Peyer's patch (tissue), 4 donors: ENCODE measurements around the gene SRCIN1. TPM values are rescaled to one million over a fixed set of nuclear protein-coding genes. Genes with fewer than 3 reads are reported as not detected.
"Not testable (repeated sequence)": the region's sequence is repeated elsewhere in the genome, so short reads cannot be mapped to it uniquely, and the experiment has no call there.

Source experiments
- DNase-seq, 3 donors: peaks; one replicate each; pipeline ENCODE4 v3.0.0-alpha.2; 2017 to 2019
- H3K27ac ChIP-seq, 4 donors: fragments of 200-600 bp; sonication (generic); one replicate each; pipeline ENCODE4 v1.5.1; 2016 to 2019
- H3K27me3 ChIP-seq, 2 donors: fragments of 200-600 bp; sonication (generic); one replicate each; pipeline ENCODE4 v1.5.1; 2019
- H3K36me3 ChIP-seq, 3 donors: fragments of 200-600 bp; sonication (generic); one replicate each; pipeline ENCODE4 v1.5.1; 2016 to 2019
- H3K4me1 ChIP-seq, 4 donors: fragments of 200-600 bp; sonication (generic); one replicate each; pipeline ENCODE4 v1.5.1; 2016 to 2019
- H3K4me3 ChIP-seq, 4 donors: fragments of 200-600 bp; sonication (generic); 1 replicate in 3 of 4; 2 replicates in 1 of 4; pipeline ENCODE4 v1.5.1; 2016 to 2019; ENCODE audit warnings: mild to moderate bottlenecking in 1 of 4
- H3K9me3 ChIP-seq, 4 donors: fragments of 200-600 bp; sonication (generic); one replicate each; pipeline ENCODE4 v1.5.1; 2016 to 2019; ENCODE audit warnings: mild to moderate bottlenecking in 1 of 4
- POLR2A ChIP-seq, 2 donors: fragments of 450-650 bp; IDR thresholded peaks; one replicate each; pipeline ENCODE4 v1.5.1; 2017; ENCODE audit warnings: antibody characterized with exemption in 2 of 2, mild to moderate bottlenecking in 2 of 2, moderate library complexity in 2 of 2
- total RNA-seq, 4 donors: library from RNA; depleted of rRNA; stranded (reverse); fragments of >200 nt; gene quantifications; one replicate each; pipeline ENCODE4 v1.1.0, GENCODE V29; 2016
- TF ChIP-seq, protein P1 (sequence below), 6 experiments: fragments of 450-650 bp in 4 of 6; fragments of 200-600 bp in 2 of 6; sonication (generic) in 1 of 6; IDR thresholded peaks; one replicate each; pipeline ENCODE4 v1.5.1; 2017 to 2019; ENCODE audit warnings: antibody characterized with exemption in 6 of 6, mild to moderate bottlenecking in 3 of 6, moderate library complexity in 1 of 6

Gene SRCIN1
- total RNA-seq, 4 donors from 2014 or later: 3.2 to 10.6 (median 8.4) TPM

DNA sequence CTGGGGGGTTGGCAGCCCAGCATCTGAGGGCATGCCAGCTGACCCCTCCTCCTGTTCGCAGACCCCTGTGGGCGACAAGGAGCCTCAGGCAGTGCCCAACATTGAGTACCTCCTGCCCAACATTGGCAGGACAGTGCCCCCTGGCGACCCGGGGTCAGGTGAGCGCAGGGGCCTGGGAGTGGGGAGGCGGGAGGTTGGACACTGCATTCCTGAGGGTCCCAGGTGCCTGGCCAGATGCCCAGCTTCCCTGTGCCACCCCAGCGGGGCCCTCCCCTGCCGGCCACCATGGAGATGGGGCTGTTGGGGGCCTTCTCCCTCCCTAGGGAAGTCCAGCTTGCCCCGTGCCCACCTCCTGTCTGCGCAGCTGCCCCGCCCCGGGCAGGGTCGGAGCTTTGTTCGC lies 107.4 kb downstream of the SRCIN1 start:
- Histone ChIP-seq H3K4me1 (no peaks in the 10 kb centered on the region), H3K4me3 (no peak overlapping the region), H3K27me3 (no peaks in the 10 kb centered on the region), H3K27ac (no peak overlapping the region), H3K9me3 (no peaks in the 10 kb centered on the region), H3K36me3 (peaks cover 0 to 17% (median 0%) of the 10 kb centered on the region in 3 donors)
- TF ChIP-seq POLR2A (IDR thresholded peaks at IDR 0.05): no peak
- TF ChIP-seq, protein P1, sequence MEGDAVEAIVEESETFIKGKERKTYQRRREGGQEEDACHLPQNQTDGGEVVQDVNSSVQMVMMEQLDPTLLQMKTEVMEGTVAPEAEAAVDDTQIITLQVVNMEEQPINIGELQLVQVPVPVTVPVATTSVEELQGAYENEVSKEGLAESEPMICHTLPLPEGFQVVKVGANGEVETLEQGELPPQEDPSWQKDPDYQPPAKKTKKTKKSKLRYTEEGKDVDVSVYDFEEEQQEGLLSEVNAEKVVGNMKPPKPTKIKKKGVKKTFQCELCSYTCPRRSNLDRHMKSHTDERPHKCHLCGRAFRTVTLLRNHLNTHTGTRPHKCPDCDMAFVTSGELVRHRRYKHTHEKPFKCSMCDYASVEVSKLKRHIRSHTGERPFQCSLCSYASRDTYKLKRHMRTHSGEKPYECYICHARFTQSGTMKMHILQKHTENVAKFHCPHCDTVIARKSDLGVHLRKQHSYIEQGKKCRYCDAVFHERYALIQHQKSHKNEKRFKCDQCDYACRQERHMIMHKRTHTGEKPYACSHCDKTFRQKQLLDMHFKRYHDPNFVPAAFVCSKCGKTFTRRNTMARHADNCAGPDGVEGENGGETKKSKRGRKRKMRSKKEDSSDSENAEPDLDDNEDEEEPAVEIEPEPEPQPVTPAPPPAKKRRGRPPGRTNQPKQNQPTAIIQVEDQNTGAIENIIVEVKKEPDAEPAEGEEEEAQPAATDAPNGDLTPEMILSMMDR (IDR thresholded peaks at IDR 0.05): no peak
- DNase-seq: no peak

DNA sequence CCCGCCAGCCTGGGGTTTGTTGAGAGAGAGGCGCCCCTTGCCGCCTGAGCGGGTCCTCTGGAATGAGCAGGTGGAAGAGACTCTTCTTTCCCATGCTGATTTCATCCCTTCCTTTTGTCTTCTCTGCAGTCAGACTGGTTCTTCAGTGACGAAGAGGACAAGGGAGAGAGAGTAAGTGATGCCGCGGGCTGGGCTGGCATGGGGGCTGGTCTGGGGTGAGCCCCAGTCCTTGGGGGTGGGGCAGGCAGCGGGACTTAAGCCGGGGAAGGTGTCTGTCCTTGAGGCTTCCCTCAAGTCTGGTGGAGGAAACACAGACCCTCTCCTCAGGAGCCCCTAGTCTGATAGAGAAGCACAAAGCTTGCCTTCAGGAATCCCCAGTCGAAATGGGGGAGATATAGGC lies 108.1 kb downstream of the SRCIN1 start:
- H3K4me3 ChIP-seq, H3K27ac ChIP-seq, H3K27me3 ChIP-seq, H3K4me1 ChIP-seq, DNase-seq, H3K9me3 ChIP-seq: not testable (repeated sequence)
- peaks cover 0 to 17% (median 0%) of the 10 kb centered on the region in 3 donors for H3K36me3 ChIP-seq

DNA sequence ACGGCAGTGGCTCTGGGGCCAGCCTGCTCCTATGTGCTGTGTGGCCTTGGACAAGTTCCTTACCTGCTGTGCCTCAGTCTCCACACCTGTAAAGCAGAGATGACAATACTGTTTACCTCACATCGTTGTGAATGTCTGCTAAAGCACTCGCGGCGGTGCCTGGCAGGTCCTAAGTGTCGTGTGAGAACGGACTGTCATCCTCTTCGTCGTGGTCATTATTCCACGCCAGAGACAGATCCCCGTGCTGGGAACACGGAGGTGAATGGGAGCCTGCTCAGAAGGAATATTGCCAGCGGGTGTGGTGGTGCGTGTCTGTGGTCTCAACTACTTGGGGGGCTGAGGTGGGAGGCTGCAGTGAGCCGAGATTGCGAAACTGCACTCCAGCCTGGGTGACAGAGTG lies 111.6 kb downstream of the SRCIN1 start:
- H3K27ac ChIP-seq, H3K4me1 ChIP-seq, H3K9me3 ChIP-seq, H3K27me3 ChIP-seq, DNase-seq, H3K4me3 ChIP-seq: not testable (repeated sequence)
- peaks cover 0 to 27% (median 0%) of the 10 kb centered on the region in 3 donors for H3K36me3 ChIP-seq

DNA sequence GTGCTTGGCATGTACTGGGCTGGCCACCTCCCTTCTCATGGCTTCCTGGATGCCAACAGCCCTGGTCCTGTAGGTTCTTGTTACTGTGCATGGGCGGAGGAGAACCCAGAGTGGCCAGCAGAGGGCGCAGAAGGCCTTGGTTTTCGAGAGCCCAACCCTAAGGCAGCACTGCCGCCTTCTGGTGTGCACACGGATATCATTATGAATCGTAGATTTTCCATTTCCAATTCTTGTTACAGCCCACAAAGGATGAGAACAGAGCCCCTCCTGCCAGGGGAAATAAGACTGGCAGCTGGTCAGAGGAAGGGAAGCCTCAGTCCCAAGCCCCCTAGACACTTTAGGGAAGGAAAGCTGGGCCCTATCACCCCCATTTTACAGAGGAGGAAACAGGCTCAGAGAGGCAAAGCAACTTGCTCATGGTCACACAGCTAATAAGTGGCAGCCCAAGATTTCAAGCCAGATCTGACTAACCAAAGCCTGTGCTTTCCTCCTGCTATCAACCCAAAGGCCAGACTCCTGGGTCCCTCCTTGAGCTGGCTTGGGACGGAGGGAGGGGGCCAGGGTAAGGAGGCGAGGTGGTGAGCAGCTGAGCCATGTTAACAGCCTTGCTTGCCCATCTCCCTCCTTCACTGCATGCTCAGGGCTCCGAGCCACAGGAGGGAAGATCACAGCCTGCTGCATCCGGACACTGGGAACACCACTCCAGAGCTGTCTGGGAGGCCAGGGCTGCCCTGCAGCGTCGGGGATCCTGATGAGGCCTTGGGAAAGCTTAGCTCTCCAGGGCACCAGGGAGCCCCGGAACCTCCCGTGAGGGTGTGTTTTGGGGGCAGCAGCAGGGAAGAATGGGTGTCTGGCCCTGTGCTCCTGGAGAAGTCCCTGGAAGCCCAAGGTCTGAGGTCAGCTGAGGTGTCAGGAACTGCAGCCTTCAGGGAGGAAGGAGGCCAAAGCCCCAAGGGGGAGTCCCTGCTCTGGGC lies 113.4 kb downstream of the SRCIN1 start:
- H3K36me3 ChIP-seq: peaks cover 0 to 18% (median 0%) of the 10 kb centered on the region in 3 donors
- not testable (repeated sequence) for H3K4me1 ChIP-seq, H3K9me3 ChIP-seq, H3K27me3 ChIP-seq, H3K4me3 ChIP-seq, H3K27ac ChIP-seq
- TF ChIP-seq, protein P1 (IDR thresholded peaks at IDR 0.05): peak in 5 of 6 experiments; percentile 14 to 87 (median 23)
- DNase-seq: peak; percentile 89 to 97 (median 93)

DNA sequence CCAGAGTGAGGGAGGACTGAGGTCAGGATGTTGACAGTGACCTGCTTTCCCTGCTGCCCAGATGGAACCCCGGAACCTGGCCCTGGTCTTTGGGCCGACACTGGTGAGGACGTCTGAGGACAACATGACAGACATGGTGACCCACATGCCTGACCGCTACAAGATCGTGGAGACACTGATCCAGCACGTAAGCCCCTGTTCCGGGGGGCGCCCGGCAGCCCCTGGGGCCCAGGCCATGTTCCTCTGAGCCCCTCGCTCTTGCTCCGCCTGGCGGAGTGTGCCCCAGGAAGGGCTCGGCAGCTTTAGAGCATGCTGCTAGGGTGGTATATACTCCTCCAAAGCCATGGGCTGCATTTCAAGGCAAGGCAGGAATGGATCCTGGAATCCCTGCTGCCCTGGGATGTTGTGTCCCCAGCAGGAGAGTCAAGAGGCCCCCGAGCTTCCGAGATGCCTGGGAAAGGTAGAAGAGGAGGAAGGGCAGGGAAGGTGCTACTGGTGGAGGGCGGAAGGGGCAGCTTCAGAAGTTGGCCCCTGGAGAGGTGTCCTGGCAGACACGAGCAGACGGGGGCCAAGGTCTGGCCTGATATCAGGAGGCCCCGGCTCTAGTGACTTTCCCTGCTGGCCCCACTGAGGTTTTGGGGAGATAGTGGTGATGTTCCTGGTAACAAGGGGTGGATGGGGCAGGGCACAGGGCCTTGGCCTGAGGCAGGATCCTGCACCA lies 114.2 kb downstream of the SRCIN1 start:
- H3K4me1 ChIP-seq, H3K9me3 ChIP-seq, DNase-seq, H3K27me3 ChIP-seq, H3K27ac ChIP-seq, H3K4me3 ChIP-seq: not testable (repeated sequence)
- peaks cover 0 to 18% (median 0%) of the 10 kb centered on the region in 3 donors for H3K36me3 ChIP-seq

DNA sequence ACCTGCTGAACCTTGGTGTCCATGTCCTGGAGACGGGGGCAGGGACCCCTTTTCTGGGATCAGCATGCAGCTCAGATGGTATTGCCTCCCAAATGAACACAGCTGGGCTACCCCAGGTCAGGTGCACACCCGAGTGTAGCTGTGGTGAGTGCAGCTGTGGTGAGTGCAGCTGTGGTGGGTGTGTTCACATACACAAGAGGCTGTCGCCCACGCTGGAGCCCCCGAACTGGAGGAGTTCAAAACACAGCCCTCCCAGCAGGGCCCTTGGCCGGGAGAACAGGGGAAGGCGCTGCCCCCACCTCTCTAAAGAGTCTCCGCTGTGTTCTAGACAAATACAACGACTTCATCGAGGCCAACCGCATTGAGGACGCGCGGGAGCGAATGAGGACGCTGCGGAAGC lies 116.0 kb downstream of the SRCIN1 start:
- H3K4me1 ChIP-seq, H3K4me3 ChIP-seq, H3K9me3 ChIP-seq, DNase-seq, H3K27ac ChIP-seq, H3K27me3 ChIP-seq: not testable (repeated sequence)
- peaks cover 0 to 18% (median 0%) of the 10 kb centered on the region in 3 donors for H3K36me3 ChIP-seq

DNA sequence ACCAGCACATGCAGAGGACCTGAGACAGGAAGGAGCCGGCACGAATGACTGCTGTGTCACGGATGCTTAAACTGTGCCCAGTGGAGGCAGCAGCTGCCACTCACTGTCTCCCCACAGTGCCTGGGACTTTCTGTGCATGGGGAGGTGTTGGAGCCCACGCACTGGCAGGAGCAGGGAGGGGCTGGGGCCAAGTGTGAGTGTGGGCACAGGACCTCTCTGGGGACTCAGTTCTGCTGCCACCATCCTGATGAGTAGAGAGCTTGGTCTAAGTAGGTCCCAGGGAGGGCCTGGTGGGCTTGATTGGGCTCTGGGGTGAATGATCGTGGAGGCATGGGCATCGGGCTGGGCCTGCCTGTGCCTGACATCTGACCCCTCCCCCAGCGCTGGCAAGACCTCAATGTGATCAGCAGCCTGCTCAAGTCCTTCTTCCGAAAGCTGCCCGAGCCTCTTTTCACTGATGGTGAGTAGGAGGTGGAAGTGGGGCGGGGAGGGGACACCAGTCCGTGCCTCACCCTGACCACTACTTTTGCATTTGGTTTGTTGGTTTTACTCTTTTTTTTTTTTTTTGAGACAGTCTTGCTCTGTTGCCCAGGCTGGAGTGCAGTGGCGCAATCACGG lies 120.0 kb downstream of the SRCIN1 start:
- not testable (repeated sequence) for H3K4me1 ChIP-seq, H3K36me3 ChIP-seq, H3K27me3 ChIP-seq, H3K4me3 ChIP-seq, H3K9me3 ChIP-seq
- DNase-seq: peak; percentile 38 to 79 (median 64)
- H3K27ac ChIP-seq: peak overlapping the region in 1 of 4 donors; percentile 13

DNA sequence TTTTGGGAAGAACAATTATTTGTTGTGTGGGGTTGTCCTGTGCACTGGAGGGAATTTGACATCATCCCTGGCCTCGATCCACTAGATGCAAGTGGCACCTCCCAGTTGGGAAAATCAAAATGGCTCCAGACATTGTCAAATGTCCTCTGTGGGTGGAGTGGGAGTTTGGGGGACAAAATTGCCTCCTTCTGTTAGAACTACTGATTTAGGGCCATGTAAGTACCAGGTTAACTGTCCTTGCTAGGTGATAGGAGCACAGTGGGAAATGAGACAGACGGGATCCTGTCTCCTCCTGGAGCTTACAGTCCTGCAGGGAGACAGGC lies 120.6 kb downstream of the SRCIN1 start:
- peaks cover 0 to 1% (median 0%) of the 10 kb centered on the region in 3 donors for H3K36me3 ChIP-seq
- DNase-seq: no peak
- H3K9me3 ChIP-seq: no peaks in the 10 kb centered on the region
- no peak overlapping the region for H3K4me3 ChIP-seq
- peak overlapping the region in 1 of 4 donors; percentile 13 for H3K27ac ChIP-seq
- TF ChIP-seq, protein P1 (IDR thresholded peaks at IDR 0.05): no peak
- TF ChIP-seq POLR2A (IDR thresholded peaks at IDR 0.05): no peak
- H3K27me3 ChIP-seq: no peaks in the 10 kb centered on the region
- H3K4me1 ChIP-seq: peaks cover 0 to 3% (median 0%) of the 10 kb centered on the region in 4 donors
